Fibroblast of pulmonary artery (primary cell): ENCODE results near the gene GPR101.

ENCODE experiments used
- DNase-seq: peaks from one replicate; pipeline ENCODE4 v3.0.0-alpha.2; 2010; ENCODE audit warnings: low read depth
- H3K4me3 ChIP-seq: replicated peaks from 2 replicates; pipeline ENCODE4 v1.5.1; 2011; ENCODE audit warnings: low read depth, mild to moderate bottlenecking, control low read depth, low read length, moderate library complexity
- TF ChIP-seq, protein P1 (sequence below): IDR thresholded peaks from 2 replicates; pipeline ENCODE4 v1.5.1; 2011; ENCODE audit warnings: mild to moderate bottlenecking, control low read depth, low read length, inconsistent platforms; ENCODE audit errors: missing control alignments

Gene GPR101

DNA sequence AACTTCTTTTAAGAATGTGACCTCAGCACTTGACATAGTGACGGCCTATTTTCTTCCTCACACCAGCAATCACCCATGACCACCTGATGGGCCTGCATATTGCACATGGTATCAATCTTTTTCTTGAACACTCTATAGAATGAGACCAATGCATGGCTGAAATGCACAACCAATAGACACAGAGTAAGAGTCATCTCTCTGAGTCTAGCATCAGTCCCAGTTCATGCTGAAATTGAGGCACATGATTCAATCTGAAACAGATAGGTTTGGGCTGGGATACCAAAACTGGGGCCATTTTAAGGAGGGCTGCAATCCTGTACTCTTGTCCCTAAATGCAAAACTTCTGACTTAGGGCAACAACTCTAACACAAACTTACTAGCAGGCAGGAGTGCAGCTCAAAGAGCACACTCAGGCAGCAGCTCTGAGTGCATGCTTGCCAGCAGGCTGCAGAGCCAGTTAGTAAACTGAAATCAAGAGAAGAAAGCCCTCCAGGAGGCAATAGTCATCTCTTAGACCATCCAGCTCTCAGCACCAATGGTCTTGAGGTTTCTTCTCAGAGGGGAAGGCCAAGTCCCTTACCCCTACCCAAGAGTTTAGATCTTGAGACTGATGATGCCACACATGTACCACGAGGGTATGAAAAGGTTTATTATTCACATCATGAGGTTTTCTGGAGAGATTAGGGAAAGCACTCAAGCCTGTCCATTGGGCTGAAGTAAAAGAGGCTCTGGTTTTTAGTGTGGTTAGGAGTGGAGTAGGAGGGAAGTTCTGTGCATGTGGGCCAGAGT is 24.7 kb upstream of the GPR101 start:
- DNase-seq, result no peak
- TF ChIP-seq, protein P1, sequence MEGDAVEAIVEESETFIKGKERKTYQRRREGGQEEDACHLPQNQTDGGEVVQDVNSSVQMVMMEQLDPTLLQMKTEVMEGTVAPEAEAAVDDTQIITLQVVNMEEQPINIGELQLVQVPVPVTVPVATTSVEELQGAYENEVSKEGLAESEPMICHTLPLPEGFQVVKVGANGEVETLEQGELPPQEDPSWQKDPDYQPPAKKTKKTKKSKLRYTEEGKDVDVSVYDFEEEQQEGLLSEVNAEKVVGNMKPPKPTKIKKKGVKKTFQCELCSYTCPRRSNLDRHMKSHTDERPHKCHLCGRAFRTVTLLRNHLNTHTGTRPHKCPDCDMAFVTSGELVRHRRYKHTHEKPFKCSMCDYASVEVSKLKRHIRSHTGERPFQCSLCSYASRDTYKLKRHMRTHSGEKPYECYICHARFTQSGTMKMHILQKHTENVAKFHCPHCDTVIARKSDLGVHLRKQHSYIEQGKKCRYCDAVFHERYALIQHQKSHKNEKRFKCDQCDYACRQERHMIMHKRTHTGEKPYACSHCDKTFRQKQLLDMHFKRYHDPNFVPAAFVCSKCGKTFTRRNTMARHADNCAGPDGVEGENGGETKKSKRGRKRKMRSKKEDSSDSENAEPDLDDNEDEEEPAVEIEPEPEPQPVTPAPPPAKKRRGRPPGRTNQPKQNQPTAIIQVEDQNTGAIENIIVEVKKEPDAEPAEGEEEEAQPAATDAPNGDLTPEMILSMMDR, result no peak
- H3K4me3 ChIP-seq, result no peak overlapping the region

DNA sequence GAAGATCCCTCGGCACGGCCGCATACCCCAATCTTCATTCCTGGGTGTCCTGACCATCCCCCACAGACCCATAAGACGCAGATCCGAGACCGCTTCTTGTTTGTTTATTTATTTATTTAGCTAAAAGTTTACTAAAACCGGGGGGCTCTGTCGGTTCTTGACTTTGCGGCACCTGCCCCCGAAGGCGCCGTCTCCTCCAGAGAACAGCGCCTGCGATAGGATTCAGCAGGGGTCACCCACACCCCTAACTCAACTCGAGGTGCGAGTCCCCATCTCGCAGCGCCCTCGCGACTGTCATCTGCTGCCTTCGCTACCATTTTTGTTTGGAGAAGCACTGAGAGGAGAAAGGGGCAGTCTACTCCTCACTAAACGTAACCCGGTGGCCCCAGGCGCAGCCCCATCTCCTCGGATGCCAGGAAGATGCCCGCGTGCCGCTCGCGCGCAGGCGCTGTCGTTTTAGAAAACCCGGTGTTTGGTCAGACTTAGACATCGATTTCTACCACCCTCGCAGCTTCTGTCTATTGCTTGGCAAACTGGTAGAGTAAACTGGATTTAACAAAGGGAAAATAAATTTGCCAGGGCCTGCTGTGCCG is 18.9 kb upstream of the GPR101 start:
- H3K4me3 ChIP-seq, result peak overlapping the region; percentile 52
- no peak for DNase-seq
- TF ChIP-seq, protein P1, result no peak

DNA sequence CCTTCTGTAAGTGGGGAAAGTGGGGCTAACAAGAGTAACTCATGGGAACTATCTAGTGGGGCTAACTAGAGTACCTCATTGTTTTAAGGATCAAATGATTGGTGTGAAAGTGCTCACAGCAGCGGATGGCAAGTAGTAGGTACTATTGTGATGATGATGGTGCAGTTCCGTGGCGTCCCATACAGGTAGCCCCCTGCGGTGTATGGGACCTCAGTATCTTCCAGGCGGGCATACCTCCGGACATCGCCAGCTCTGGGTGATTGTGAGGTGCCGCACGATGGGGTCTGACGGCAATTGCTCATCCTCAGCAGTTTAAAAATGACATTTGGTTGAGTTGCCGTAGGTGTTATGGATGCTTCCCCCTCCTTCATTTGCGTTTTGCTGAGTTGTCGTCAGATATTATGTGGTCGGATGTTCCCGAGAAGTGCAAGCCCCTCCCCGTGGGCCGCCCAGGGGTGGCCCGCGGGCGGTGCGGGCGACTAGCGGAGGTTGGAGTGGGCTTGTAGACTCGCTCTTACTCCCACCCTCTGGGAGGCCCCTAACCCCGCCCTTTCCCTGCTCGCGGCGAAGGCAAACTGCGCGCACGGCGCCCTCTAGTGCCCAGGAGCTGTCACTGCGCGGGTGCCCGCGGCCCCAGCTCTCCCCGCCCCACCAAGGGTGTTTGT is 18.3 kb upstream of the GPR101 start:
- H3K4me3 ChIP-seq, result peak overlapping the region; percentile 52
- TF ChIP-seq, protein P1, result peak; percentile 70
- DNase-seq, result peak; percentile 47

DNA sequence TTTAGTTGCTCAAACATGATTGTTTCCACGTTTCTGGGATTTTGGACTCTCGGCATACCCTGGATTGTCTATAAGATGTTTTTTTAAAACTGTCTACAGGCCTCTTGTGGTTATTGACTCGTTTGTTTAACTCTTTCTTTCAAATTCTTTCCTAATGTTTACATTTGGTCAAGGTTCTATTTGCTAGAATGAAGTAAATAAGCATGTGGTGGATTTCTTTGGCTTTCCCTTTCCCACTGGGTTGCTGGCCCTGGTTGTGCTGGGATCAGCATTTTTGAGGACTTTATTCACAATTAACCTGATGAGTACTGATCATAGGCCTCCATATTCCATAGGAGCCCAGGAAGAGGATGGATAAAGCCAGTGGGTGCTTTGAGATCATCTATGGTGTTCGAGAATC is 11.1 kb upstream of the GPR101 start:
- TF ChIP-seq, protein P1, result no peak
- no peak overlapping the region for H3K4me3 ChIP-seq
- DNase-seq, result no peak

DNA sequence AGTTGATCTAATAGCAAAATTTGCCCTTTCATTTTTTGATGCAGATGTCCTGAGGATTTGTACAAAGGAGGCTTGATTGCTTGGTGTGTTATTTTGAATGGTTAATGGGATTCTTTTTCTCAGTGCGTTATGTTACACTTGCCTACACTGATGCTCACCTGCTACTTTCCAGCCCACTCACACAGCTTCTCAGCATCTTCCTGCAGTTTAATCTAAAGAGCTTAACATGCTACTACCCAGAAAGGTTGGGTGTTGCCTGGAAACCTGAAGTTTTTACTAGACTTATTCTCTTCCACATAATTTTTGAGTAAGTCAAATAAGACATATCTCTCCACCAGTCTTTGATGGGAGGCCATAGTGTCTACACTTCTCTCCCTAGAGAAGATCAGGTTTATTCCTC is 9.9 kb upstream of the GPR101 start:
- no peak for DNase-seq
- TF ChIP-seq, protein P1, result no peak
- no peak overlapping the region for H3K4me3 ChIP-seq

DNA sequence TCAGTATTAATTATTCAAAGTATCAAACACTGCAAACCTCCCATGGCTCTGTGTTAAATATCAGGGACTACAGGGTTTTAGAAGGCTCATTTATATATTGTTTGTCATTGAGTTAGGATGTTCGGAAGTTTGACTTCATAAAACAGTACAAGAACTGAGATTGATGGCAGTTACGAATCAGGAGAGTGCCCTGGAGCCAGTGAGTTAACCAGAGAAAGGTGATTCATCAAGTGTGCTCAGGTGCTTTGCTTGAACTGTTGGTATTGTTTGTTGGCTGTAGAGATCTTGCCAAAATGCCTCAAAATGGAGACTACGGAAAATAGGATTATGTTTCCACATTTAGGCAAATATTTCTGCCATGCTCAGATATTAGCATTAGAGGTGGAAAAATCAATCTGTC is 7.5 kb upstream of the GPR101 start:
- TF ChIP-seq, protein P1, result no peak

More for the DNA sequence above, 7.5 kb upstream of the GPR101 start:
- no peak for DNase-seq
- H3K4me3 ChIP-seq, result no peak overlapping the region
